ENCODE measurements around the gene VTCN1.
"Not testable (repeated sequence)": the region's sequence is repeated elsewhere in the genome, so short reads cannot be mapped to it uniquely, and the experiment has no call there.

The VTCN1 gene, protein sequence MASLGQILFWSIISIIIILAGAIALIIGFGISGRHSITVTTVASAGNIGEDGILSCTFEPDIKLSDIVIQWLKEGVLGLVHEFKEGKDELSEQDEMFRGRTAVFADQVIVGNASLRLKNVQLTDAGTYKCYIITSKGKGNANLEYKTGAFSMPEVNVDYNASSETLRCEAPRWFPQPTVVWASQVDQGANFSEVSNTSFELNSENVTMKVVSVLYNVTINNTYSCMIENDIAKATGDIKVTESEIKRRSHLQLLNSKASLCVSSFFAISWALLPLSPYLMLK

DNA sequence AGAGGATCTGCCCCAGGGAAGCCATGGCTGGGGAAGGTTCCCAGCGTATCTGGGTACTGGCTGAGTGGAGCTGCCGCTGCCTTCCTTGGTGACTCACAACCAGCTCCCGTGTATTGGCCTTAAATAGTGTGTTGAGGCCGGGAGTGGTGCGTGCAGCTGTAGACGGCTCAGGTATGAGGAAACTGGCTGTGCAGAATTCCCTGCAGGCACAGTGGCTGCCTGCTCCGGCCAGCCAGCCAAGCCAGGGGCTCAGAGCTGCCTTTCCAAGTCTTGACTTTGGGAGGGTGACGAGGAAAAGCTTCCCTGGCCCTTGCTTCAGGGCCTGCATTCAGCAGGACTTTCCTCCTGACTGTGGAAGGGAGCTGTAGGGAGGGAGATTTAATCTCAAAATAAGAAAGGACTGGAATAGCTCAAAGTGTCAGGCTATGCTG, at the start of gene VTCN1:
Gene VTCN1, minus strand, starts transcription at position 97 of the 431 bp plus-strand sequence. Its CDS starts 72 bp downstream, at position 25.
- DNase-seq (ENCODE audit: low read depth): no peak

DNA sequence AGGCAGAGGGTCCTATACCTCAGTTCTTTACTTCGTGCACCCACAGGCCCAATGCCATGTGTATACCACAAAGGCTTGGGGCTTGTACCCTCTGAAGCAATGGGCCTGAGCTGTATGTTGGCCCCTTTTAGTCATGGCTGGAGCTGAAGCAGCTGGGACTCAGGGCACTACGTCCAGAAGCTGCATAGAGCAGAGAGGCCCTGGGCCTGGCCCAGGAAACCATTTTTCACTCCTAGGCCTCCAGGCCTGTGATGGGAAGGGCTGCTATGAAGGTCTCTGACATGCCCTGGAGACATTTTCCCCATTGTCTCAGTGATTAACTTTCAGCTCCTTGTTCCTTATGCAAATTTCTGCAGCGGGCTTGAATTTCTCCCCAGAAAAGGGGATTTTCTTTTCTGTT, 48.1 kb upstream of the VTCN1 start:
- DNase-seq (ENCODE audit: low read depth): no peak

DNA sequence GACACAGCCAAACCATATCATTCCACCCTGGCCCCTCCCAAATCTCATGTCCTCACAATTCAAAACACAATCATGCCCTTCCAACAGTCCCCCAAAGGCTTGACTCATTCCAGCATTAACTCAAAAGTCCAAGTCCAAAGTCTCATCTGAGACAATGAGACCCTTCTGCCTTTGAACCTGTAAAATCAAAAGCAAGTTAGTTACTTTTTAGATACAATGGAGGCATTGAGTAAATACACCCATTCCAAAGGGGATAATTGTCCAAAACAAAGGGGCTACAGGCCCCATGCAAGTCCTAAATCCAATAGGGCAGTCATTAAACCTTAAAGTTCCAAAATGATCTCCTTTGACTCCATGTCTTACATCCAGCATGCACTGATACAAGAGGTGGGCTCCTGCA, 47.3 kb upstream of the VTCN1 start:
- DNase-seq (ENCODE audit: low read depth): not testable (repeated sequence)

DNA sequence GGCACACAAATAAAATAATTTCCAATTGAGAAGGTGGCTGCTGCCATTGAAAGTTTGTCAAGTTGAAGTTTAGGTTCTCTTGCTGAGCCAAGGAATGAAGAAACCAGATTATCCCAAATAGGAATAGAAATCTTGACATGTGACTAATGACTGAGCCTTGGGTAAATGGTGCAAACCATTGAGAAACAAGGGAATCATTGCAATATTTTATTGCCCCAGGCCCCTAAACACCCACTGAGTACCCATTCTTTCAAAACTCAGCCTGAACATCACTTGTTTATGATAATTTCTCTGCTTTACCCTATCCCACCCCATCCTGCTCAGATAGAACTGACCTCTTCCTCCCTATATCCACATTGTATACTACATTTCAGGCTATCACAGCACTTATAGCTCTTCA, 46.6 kb upstream of the VTCN1 start:
- no peak for DNase-seq (ENCODE audit: low read depth)

DNA sequence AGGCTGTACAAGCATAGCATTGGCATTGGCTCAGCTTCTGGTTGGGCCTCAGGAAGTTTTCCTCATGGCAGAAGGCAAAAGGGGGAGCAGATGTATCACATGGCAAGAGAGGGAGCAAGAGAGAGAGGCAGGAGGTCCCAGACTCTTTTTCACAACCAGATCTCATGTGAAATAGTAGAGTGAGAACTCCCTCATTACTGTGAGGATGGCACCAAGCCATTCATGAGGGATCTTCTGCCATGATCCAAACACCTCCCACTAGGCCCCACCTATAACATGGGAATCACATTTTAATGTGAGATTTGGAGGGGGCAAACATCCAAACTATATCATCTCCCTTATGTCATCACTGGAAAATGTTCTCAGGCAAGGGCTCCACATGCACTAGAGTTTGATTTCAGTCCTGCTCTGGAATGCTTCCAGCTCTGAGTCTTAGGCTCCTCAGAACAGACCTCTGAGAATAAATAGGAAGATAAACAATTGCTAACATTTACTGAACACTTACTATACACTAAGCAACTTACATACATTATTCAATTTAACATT, 39.4 kb upstream of the VTCN1 start:
- no peak for DNase-seq (ENCODE audit: low read depth)

DNA sequence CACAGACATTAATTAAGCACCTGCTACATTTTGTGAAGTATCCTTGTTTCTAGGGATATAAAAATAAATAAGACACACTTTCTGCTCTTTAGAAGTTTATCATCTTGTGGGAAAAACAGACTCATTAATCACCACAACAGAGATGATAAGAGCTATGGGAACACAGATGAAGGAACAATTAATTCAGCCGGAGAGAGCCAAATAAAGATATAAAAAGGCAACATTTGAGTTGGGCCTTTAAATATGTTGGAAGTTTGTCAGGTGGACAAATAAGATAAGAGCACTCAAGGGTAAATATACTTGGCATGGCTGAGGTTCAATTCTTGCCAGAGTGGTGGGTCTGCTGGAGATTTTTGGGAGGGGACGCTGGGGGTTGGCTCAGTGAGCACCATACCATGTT, 34.2 kb upstream of the VTCN1 start:
- DNase-seq (ENCODE audit: low read depth): no peak

DNA sequence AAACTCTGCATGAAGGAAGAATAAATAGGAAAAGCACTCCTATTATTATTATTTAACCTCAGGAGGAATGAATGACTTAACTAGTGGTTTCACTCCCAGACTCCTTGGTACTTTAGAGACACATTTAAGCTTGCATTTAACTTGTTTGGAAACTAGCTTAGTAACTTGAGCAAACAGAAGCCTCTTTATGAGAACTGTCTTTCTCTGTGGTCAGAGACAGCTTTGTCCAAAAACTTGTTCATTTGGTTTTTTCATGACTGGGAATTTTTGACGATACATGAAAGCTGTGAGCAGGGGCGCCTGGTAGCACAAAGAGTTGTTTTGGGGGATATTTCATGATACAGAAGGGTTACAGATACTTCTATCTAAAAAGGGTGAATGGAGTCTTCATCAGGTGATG, 33.6 kb upstream of the VTCN1 start:
- DNase-seq (ENCODE audit: low read depth): no peak

DNA sequence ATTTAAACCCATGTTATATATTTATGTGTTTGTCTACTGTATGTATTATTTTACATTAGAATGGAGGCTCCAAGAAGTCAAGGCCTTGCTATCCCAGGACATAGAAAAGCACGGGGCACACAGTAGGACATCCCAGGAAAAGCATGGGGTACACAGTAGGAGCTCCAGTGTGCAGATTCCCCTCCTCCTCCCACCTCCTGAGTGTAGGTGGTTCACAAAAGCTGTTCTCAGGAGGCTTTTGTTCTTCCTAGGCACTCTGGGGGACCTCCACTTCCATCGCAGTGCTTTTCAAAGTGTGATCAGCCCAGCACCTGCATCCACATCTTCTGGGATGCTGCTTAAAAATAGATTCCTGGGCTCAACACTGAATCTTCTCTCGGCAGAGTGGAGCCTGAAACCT, 30.8 kb upstream of the VTCN1 start:
- DNase-seq (ENCODE audit: low read depth): no peak

DNA sequence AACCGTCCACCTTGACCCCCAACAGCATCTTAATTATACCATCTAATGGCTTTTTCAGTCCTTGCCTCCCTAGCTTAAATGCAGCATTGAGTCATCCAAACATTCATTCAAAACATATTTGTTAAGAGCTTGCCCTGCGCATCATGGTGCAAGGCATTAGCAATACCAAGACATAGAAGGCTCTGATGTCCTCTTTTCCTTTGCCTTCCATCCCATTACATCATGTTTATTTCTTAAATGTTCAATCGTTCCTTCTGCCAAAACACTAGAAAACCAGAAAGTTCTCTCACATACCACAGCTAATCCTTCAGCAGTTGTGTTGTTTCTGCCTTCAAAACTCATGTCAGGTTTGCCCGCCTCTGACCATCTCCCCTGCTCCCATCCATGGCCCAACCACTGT, 29.8 kb upstream of the VTCN1 start:
- DNase-seq (ENCODE audit: low read depth): no peak

DNA sequence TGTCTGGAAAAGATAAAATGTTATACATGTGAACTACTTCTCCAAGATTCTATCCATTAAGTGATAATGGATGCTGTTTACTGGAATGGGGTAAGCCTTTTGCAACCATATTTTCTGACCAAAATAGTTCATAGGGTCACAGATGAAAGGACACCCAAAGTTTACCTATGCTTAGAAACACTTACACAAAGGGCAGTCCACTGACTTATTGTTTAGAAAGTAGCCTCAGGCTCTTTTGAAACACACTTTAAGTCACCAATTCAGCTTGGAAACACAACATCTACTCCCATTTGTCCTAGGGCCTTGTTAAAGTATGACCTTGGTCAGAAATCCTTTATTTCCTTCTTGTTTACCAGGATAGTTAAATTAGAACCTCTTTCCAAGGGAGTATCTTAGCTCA, 28.7 kb upstream of the VTCN1 start:
- no peak for DNase-seq (ENCODE audit: low read depth)

DNA sequence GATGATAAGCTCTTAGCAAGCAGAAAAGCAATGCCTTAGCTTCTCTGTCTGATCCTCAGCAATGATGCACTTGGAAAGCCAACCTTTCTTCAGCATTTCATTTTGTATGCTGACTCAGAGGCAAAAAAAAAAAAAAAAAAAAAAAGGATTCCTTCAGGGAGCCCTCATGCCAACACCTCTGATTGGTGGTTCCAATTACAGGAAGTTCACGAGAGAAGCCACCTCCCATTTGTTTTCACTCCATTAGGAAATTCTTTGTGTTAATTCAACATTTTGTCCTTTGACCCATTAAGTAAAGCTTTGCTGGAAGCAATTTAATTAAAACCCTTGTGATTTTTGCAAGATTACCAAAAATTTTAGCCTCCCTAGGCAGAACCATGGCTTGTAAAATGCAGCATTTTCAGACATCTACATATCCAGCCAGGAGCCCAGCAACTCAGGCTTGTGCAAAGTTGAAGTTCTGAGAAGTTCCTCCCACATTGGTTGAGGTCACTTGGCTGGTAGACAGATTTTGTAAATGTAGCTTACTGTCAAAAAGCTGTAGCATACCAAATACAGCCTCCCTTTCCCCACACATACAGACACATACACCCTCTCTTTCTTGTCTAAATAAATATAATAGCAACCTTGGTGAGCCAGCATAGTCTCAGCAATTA, 27.1 kb upstream of the VTCN1 start:
- DNase-seq (ENCODE audit: low read depth): no peak

DNA sequence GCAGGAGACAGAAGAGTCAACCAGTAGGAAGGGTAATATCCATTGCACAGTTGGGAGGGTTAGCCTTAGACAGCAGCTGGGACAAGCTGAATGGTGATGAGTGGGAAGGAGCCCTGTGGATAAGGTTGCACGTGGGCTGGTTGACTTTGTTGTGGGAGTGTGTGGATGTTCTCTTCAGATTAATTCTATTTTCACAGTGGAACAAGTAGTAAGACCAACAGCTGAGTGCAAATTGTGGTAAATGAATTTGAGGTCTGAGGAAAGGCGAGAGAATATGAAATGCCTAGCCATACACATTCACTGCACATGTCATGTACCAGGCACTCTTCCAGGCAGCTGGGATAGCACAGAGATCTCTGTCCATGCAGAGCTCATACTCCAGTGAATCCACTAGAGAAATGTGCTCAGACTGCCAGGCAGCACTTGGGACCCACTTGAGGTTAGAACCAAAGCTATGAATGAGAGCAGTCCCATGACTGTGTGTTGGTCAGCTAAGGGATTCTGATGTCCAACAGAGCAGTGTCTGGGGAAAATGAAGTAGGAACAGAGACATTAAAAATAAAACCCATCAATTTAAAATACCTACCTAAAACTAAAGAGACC, 25.2 kb upstream of the VTCN1 start:
- no peak for DNase-seq (ENCODE audit: low read depth)

DNA sequence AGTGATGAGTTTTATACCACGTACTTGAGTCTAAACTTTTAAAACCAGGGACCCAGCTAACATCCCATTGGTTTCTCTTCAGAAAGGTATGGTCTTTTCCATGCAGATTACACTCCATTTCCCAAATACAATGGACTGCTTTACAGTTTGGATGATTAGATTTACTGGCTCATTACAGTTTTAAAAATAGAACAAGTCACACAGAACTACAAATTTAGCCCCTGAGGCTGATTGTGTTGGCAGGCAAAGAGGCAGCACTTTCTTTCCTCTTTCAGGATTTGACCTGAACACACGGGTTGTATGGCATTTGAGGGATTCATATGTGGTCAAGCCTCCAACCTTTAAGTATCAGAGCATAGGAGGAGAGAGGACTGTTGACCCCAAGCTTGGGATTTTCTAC, 21.8 kb upstream of the VTCN1 start:
- no peak for DNase-seq (ENCODE audit: low read depth)

DNA sequence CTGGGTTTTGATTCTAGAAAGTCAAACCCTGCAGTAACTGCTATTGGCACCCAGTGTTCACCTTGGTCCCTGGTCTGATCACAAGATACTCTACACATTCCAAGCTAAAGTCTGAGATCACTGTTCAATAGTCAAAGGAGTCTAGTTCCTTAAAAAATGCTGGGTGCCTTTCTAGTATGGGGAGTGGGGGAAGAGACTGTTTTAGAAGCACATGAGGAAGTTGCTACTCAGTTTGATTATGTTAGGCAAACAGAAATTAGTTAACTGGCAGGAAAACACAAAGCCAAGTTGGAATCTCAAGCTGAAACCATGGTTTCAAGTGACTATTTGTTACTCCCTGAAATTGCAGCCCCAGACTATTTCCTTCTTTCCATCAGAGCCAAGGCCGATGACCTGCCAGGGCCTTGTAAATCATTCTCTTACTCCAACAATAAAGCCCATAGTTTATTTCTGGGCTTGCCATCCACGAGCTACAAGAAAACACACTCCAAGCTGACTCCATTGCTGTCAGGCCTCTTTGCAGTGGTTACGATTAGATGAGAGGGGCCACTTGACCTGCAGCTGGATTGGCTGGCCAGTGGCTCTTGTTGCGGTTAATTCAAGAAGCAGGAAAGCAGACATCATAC, 21.1 kb upstream of the VTCN1 start:
- no peak for DNase-seq (ENCODE audit: low read depth)

DNA sequence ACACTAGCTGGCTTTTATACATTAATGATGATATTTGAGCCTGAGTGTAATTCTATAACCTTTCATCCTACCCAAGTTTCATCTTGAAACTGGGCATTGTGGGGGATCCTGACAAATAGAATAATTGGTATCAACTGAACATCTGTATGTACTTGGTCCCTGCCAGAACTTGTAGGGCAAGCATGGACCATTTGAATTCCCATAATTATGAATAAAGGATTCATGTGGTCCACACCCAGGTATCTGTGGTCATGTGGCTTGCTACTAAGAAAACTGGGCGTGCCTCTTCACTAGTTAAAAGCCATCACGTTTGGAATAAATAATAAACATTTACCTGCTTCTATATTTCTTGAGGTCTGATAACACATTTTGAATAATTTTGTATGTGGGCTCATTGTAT, 20.6 kb upstream of the VTCN1 start:
- no peak for DNase-seq (ENCODE audit: low read depth)

DNA sequence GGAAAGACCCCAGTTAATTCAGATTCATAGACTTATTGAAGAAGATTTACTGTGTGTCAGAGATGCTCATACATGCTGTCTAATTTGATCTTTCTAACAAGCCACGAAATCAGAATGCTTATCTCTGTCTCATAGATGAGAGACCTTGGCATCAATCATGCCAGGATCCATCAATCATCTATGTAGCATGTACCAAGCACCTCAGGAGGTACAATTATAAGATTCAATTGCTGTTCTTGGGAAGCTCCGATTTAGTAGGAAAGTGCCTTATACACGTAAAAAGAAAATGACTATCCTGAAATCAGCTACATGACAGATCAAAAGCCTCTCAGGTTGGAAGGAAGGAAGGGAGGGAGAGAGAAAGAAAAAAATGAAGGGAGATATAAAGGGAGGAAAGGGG, 18.5 kb upstream of the VTCN1 start:
- no peak for DNase-seq (ENCODE audit: low read depth)

DNA sequence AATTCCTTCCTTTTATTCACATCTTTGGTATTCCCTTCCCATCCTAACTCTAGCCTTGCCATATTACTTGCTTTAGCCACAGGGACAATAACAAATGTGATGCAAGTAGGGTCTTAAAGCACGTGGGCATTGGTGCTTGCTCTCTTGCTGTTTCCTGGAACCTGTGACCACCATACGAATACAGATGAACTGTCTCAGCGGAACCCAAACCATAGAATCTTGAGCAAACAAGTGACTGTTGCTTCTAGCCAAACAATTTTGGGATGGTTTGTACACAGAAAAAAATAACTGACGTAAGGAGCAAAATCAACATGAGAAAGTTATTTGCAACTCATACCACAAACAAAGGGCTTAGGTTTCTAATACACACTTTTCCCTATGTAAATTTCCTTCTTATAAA, 15.2 kb upstream of the VTCN1 start:
- no peak for DNase-seq (ENCODE audit: low read depth)

DNA sequence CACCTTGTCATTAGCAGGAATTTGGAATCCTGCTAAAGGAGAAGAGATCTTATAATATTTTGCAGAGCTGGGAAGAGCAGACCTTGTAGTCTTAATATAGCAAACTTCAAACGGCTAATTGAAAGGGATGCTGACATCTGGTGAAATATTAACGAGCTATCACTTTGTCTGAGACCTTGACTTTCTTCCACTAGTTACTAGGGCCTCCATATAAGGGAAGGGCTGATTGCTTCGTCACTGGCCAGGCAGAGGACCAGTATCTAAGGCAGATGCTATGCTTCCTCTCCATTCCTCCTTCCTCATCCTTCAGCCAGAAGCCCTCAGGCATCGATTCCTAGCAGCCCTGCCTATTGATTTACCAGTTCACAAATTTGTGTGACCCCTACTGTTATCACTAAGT, 6.0 kb upstream of the VTCN1 start:
- no peak for DNase-seq (ENCODE audit: low read depth)

DNA sequence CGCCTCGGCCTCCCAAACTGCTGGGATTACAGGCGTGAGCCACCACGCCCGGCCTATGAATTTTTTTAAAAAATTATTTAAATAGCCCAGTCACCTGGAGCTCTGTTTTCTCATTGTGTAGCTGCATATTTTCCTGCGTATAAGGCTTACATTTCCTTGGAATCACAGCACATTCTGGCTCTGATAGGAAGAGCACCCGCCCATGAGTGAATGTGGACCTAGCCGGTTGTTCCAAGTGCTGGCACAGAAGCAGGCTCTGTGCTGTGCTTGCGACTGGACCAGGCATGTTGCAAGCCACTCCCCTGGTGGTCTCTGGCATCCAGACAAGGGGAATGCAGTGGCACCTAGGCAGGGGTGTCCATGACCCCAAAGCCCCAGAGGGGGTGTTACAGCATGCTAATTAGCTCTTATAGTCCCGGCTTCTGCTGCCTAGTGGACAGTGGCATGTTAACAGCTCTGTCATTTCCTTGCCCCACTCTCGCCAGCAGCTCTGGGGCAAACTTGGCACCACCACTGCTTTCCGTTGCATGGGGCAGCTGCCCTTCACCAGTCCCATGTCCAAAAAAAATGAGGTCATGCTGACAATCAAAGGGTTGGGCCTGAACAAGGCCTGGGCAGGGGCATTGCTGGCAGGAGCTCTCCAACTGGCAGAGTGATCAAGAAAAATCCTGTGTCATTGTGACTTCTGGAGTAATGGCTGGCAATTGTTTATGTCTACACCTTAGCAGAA, 5.2 kb upstream of the VTCN1 start:
- no peak for DNase-seq (ENCODE audit: low read depth)

DNA sequence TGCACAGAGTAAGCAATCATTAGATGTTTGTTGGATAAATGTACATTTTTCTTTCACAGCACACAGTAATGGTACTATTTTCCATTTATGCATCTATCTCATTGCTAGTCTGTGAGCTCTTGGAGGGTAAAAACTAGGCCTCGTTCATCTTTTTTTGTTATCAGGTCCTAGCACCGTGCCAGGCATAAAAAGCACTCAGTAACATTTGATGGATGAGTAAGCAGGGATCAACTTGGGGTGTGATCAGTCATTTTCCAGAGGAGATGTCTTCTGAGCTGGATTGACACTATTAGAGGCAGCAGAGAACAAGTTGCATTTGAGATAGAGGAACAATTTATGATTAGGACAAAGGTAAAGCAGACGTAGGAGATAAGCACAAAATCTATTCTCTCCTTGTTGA, 4.3 kb upstream of the VTCN1 start:
- no peak for DNase-seq (ENCODE audit: low read depth)

DNA sequence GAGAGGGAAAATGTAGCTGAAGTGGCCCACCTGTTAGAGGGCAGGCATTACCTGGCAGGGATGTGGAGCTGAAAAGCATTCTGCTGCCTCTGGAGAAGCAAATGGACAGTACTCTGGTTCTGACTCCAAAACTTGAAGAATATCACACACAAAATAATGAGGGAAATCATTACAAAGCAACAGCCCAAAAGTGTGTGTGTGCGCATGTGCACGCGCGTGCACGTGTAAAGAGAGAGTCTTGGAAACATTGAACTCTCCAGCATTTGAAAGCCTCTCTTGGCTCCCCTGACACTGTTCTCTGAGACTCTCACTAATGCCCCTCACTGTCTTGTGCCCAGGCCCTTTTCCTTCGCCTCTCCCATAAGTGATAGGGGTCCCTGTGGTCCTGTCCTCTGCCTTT, 2.3 kb upstream of the VTCN1 start:
- DNase-seq (ENCODE audit: low read depth): no peak

DNA sequence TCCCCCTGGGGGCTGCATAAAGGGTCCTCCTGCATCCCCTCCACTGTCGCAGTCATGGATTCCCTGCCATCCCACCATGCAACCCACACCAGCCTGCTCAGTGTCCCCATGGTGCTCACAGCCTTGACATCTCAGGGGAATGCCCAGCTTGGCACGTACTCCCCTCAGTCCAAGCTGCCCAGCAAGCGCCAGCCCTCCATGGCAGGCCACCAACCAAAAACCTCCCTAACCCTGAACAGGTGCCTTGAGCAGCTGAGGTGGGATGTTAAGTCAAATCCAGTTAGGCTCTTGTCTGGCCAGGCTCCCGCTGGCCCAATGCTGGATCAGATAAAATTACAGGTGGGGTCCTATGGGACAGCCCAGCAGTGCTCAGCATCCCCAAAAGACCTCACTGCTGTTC, 341 bp downstream of the VTCN1 start:
- DNase-seq (ENCODE audit: low read depth): no peak

All from stimulated activated CD8-positive, alpha-beta memory T cell treated with anti-CD3 and anti-CD28 coated beads, Interleukin-15, amount 100 ng/mL, for 24 hours (primary cell).